ENCODE measurements around the gene CCDC85A.

The CCDC85A gene

DNA sequence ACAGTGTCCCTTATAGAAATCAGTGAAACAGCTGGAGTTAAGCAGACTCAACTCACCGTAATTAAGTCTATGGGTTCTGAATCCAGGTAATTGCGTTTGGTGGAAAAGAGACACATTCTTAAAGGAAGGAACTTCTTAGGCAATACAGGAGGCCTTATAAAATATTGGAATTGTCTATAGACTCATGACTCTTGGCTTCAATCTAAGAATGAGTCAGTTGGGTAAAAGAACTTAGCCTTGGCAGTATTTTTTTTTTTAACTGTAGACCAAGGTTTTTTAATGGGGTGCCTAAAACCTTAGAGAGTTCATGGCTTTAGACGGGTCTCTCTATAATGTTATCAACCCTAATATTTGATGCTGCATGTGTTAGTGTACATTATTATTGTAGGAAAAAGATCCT, 47.6 kb downstream of the CCDC85A start:
- TF ChIP-seq, protein P1, sequence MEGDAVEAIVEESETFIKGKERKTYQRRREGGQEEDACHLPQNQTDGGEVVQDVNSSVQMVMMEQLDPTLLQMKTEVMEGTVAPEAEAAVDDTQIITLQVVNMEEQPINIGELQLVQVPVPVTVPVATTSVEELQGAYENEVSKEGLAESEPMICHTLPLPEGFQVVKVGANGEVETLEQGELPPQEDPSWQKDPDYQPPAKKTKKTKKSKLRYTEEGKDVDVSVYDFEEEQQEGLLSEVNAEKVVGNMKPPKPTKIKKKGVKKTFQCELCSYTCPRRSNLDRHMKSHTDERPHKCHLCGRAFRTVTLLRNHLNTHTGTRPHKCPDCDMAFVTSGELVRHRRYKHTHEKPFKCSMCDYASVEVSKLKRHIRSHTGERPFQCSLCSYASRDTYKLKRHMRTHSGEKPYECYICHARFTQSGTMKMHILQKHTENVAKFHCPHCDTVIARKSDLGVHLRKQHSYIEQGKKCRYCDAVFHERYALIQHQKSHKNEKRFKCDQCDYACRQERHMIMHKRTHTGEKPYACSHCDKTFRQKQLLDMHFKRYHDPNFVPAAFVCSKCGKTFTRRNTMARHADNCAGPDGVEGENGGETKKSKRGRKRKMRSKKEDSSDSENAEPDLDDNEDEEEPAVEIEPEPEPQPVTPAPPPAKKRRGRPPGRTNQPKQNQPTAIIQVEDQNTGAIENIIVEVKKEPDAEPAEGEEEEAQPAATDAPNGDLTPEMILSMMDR (conservative IDR thresholded peaks at IDR 0.05; ENCODE audit: low read depth): no peak
- CTCF ChIA-PET: no interaction called here

DNA sequence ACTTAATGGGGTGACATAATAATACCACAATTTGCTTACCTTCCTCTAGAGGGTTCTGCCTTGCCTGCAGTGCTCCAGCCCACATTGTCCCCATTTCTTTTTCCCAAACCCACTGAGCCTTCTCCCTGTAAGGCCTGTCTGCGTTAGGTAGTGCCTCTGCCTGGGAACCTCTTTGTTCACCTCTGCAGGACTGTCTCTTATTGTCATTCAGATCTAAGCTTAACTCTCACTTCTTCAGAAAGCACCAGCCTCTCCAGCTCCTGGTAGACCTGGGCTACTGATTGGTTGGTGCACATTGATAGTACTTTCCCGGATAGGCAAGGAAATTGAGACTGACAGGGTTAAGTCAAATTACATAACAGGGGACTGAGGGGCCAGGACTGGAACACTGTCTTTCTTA, 49.1 kb downstream of the CCDC85A start:
- no peak for DNase-seq (ENCODE audit: low spot score)
- TF ChIP-seq, protein P1 (conservative IDR thresholded peaks at IDR 0.05; ENCODE audit: low read depth): no peak
- H3K27ac ChIP-seq: no peak overlapping the region
- ChIA-PET CTCF (no interaction called here), POLR2A (ENCODE audit: low non-redundant PET) (no interaction called here)

More for the DNA sequence above, 47.6 kb downstream of the CCDC85A start:
- POLR2A ChIA-PET (ENCODE audit: low non-redundant PET): no interaction called here
- DNase-seq (ENCODE audit: low spot score): no peak
- no peak overlapping the region for H3K27ac ChIP-seq

DNA sequence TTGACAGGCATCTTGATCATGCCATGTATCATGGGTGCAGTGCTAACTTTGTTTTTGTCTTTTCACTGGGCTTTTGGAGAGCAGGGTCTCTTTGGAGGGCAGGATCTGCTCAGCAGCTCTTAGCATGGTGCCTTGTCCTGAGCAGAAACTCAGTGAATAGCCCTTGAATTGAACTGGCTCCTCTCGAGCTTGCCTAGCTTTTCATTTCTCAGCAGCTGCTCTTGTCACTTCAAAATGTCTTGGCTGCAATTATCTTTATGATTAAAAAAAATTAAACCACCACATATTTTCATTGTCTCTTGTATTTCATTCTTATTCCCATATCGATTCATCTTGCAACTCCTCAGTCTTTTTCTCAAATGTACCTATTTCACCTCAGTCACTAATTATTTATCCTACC, 50.5 kb downstream of the CCDC85A start:
- ChIA-PET CTCF (no interaction called here), POLR2A (ENCODE audit: low non-redundant PET) (no interaction called here)
- TF ChIP-seq, protein P1 (conservative IDR thresholded peaks at IDR 0.05; ENCODE audit: low read depth): no peak
- no peak overlapping the region for H3K27ac ChIP-seq
- DNase-seq (ENCODE audit: low spot score): no peak

DNA sequence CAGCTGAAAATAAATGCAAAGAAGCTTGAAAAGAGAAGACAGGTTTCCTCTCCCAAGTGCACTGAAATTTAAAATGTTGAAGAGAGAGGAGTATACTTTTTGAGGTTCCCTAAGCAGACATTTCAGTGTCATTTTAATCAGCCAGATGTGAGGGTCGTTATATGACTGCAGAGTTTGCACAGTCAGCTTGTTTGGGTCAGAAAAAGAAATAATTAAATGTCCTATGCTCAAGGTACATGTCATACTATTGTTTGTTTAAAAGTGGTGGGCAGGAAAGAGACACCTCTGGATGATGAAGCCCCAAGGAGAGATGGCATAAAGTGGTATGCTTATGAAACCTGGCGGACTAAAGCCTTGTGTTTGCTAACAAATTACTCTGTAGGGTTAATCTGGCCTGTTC, 55.2 kb downstream of the CCDC85A start:
- no peak overlapping the region for H3K27ac ChIP-seq
- CTCF ChIA-PET: no interaction called here
- POLR2A ChIA-PET (ENCODE audit: low non-redundant PET): no interaction called here

DNA sequence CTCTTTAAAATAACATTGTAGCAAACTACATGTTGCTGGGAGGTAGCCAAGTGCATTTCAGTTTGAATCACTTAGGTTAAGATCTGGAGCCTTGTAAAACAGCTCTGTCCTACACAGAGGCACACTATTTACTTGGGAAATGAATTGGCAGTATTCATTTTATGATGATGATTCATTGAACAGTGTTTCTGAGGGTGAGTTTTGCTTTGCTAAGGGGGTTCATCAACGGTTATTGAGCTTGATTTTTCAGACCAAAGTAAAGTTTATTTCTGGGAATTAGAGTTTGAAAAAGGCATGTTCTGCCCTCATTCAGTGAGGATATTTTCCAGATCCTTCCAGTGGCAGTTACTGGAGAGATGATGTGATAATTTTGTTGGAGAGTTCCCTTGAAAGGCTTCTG, 55.6 kb downstream of the CCDC85A start:
- ChIA-PET CTCF (no interaction called here), POLR2A (ENCODE audit: low non-redundant PET) (no interaction called here)
- TF ChIP-seq, protein P1 (conservative IDR thresholded peaks at IDR 0.05; ENCODE audit: low read depth): no peak
- no peak for DNase-seq (ENCODE audit: low spot score)
- H3K27ac ChIP-seq: no peak overlapping the region

More for the DNA sequence above, 55.2 kb downstream of the CCDC85A start:
- TF ChIP-seq, protein P1 (conservative IDR thresholded peaks at IDR 0.05; ENCODE audit: low read depth): no peak
- DNase-seq (ENCODE audit: low spot score): no peak

DNA sequence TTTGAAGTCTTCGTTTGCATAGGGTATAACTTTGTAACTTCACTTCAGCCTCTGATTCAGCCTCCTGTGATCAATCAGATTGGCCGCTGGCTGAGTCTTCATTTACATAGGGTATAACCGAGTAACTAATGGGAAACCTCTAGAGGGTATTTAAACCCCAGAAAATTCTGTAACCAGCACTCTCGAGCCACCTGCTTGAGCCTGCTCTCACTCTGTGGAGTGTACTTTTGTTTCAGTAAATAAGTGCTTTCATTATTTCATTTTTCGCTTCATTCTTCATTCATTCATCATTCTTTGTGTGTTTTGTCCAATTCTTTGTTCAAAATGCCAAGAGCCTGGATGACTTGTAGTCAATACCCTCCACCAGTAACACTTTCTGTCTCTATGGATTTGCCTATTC, 56.4 kb downstream of the CCDC85A start:
- H3K27ac ChIP-seq: no peak overlapping the region
- no peak for DNase-seq (ENCODE audit: low spot score)
- TF ChIP-seq, protein P1 (conservative IDR thresholded peaks at IDR 0.05; ENCODE audit: low read depth): no peak
- ChIA-PET POLR2A (ENCODE audit: low non-redundant PET) (no interaction called here), CTCF (no interaction called here)

DNA sequence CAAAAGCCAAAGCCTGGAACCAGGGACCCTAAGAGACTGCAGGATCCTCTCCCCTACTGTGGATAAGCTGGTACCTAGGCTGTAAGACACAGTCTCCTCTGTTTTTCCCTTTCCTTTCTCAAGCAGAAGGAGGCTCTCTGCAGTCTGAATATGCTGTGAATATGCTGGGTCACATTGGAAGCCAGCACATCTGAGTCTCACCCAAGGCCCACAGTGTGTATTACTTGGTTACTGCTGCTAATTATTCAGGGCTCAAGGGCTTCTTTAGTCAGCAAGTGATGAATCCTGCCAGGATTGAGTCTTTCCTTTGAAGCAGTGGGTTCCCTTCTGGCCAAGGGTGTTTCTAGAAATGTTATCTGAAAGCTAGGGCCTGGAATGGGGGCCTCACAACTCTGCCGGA, 60.7 kb downstream of the CCDC85A start:
- ChIA-PET CTCF (no interaction called here), POLR2A (ENCODE audit: low non-redundant PET) (no interaction called here)
- H3K27ac ChIP-seq: no peak overlapping the region
- no peak for DNase-seq (ENCODE audit: low spot score)
- TF ChIP-seq, protein P1 (conservative IDR thresholded peaks at IDR 0.05; ENCODE audit: low read depth): no peak

Data from RWPE1 (cell line).